Fibroblast of skin of left quadriceps (primary cell): ENCODE results near the gene ASAP2.

Experiments
- DNase-seq, 2 experiments: peaks; one replicate each; pipeline ENCODE4 v3.0.0-alpha.2; 2013; ENCODE audit warnings: low read depth in 2 of 2

ASAP2 gene

GRCh38 chr2:9297156-9297555, 90.5 kb downstream of the ASAP2 start:
- no peak for DNase-seq

- no peak for DNase-seq
Observed at GRCh38 chr2:9297807-9298206, 91.2 kb downstream of the ASAP2 start.

GRCh38 chr2:9298583-9298982, 92.0 kb downstream of the ASAP2 start:
- no peak for DNase-seq

- DNase-seq, result no peak
Observed at GRCh38 chr2:9299161-9300100, 92.8 kb downstream of the ASAP2 start.

- no peak for DNase-seq
Observed at GRCh38 chr2:9300214-9300613, 93.6 kb downstream of the ASAP2 start.

GRCh38 chr2:9300829-9301453, 94.3 kb downstream of the ASAP2 start:
- no peak for DNase-seq

- no peak for DNase-seq
Observed at GRCh38 chr2:9302755-9303154, 96.1 kb downstream of the ASAP2 start.

- DNase-seq, result no peak
Observed at GRCh38 chr2:9303528-9304225, 97.1 kb downstream of the ASAP2 start.

GRCh38 chr2:9306911-9307310, 100.3 kb downstream of the ASAP2 start:
- no peak for DNase-seq

- no peak for DNase-seq
Observed at GRCh38 chr2:9307535-9307934, 100.9 kb downstream of the ASAP2 start.

GRCh38 chr2:9308186-9308955, 101.8 kb downstream of the ASAP2 start:
- DNase-seq, result no peak

- no peak for DNase-seq
Observed at GRCh38 chr2:9309147-9309546, 102.5 kb downstream of the ASAP2 start.

GRCh38 chr2:9310377-9310776, 103.8 kb downstream of the ASAP2 start:
- no peak for DNase-seq

- no peak for DNase-seq
Observed at GRCh38 chr2:9310798-9311197, 104.2 kb downstream of the ASAP2 start.

GRCh38 chr2:9311488-9311887, 104.9 kb downstream of the ASAP2 start:
- peak; percentile 45 to 46 for DNase-seq

GRCh38 chr2:9312591-9312990, 106.0 kb downstream of the ASAP2 start:
- no peak for DNase-seq

GRCh38 chr2:9313443-9313842, 106.8 kb downstream of the ASAP2 start:
- no peak for DNase-seq

- DNase-seq, result no peak
Observed at GRCh38 chr2:9315280-9315847, 108.8 kb downstream of the ASAP2 start.

- no peak for DNase-seq
Observed at GRCh38 chr2:9317559-9317958, 110.9 kb downstream of the ASAP2 start.

- no peak for DNase-seq
Observed at GRCh38 chr2:9318461-9319337, 112.1 kb downstream of the ASAP2 start.
